HG02798 (cell line): ENCODE measurements around the gene OXA1L.
A peak's percentile ranks its signal among the peaks of the same experiment; 100 is the strongest.
"Not testable (repeated sequence)": the region's sequence is repeated elsewhere in the genome, so short reads cannot be mapped to it uniquely, and the experiment has no call there.

ENCODE experiments used
- ATAC-seq: cut with Tn5 transposase; IDR thresholded peaks from one replicate; pipeline ENCODE4 v1.9.1; 2021; ENCODE audit warnings: mild to moderate bottlenecking; ENCODE audit not compliant: unreplicated experiment, poor library complexity

Gene OXA1L

DNA sequence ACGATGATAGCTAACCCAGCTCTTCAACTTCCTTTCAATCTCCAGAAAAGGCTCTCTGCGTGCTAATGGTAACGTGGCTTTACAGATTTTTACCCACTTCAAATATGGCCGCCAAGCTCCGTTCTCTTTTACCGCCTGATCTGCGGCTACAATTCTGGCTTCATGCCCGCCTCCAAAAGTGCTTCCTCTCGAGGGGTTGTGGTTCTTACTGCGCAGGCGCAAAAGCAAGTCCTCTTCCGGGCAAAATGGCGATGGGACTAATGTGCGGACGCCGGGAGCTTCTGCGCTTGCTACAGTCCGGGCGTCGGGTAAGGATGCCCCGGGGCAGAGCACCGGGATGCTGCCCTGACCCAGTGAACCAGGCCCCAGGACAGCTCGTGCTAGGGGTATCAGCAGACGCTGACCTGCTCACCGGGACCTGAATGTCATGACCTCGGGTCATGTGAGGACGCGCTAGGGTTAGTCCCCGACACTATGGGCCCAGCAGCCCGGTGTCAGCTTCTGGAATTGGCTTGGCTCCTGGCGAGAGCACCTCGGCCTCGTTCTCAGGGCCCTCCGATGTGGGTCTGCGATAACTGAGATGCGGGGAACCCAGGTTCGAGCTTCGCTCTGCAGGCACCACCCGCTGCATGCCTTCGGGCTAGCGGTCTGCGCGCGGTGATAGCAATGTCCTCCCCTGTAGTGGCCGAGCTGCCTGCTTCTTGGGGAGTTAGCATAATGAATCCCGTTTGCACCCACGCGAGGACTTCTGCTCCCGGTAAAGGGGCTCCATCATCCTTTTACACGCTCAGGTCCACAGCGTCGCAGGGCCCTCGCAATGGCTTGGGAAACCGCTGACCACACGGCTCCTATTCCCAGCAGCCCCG is at the start of gene OXA1L:
Gene OXA1L, plus strand, starts transcription at position 232 of the 866 bp plus-strand sequence. Its CDS starts 14 bp downstream, at position 246.
- ATAC-seq = peak; percentile 86

DNA sequence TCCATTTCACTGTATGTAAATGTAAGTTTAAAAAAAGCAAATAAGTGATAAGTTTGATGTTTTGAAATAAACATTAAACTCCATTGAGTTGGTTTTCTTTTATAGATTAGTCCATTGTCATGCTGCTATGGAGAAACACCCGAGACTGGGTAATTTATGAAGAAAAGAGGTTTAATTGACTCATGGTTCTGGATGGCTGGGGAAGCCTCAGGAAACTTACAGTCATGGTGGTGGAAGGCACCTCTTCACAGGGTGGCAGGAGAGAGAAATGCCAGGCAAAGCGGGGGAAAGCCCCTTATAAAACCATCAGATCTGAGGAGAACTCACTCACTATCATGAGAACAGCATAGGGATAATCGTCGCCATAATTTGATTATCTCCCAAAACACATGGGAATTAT is 48.4 kb upstream of the OXA1L start:
- ATAC-seq = no peak

DNA sequence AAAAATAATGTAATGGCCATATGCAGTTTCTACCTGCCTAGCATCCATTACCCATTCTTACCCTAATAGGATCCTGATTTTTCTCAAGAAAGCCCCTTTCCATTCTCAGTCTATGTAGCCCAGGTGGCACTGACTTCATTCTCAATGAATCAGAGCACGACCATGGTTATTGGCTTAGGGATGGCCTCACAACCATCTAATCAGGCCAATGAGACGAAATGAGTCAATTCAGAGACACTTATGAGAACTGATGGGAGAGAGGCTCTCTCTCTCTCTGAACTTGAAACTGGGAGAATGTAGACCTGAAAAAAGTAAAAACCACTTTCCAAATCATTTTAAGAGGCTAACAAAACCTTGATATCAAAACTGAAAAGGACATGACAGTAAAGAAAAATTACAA is 45.3 kb upstream of the OXA1L start:
- ATAC-seq = no peak

DNA sequence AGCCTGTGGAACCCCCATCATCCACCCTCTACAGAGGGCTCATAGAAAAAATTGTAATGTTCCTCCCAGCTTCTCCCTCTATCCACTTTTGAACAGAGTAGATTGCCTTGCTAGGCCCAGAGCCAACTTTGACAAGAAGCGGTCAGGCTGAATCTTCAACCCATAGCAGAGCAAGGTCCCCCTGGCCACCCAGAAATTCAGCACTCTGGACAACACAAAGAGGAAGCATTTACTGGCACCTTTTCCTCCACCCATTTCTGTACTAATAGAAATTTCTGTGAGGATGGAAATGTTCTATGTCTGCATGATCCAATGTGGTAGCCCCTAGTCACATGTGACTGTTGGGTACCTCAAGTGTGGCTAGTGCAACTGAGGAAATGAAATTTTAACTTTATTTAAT is 42.7 kb upstream of the OXA1L start:
- ATAC-seq = no peak

DNA sequence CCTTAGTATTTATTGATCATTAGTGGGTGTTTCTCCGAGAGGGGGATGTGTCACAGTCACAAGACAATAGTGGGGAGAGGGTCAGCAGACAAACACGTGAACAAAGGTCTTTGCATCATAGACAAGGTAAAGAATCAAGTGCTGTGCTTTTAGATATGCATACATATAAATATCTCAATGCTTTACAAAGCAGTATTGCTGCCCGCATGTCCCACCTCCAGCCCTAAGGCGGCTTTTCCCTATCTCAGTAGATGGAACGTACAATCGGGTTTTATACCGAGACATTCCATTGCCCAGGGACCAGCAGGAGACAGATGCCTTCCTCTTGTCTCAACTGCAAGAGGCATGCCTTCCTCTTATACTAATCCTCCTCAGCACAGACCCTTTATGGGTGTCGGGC is 41.6 kb upstream of the OXA1L start:
- ATAC-seq = not testable (repeated sequence)

DNA sequence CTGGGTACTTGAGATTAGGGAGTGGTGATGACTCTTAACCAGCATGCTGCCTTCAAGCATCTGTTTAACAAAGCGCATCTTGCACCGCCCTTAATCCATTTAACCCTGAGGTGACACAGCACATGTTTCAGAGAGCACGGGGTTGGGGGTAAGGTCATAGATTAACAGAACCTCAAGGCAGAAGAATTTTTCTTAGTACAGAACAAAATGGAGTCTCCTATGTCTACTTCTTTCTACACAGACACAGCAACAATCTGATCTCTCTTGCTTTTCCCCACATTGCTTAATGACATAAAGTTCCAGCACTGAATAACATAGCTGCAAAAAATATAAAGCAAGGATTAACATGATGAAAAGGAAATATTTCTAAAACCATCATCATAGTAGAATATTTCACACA is 41.1 kb upstream of the OXA1L start:
- ATAC-seq = not testable (repeated sequence)

DNA sequence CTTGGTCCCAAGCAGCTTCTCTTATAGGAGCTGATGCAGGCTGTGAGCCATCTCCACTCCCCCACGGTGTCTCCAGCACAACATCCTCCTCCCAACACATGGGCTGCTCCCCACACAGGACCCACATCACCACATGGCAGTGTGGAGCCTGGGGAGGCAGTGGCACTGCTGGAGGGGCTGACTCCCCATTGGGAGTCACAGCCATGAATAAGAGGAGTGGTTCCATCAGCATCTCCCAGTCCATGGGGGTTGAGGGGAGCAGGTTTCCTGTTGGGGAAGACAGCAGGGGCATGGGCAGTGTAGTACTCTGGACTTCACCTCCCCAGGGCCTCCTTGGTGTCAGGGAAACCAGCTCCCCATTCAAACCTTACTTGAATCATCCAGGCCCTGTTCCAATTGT is 40.5 kb upstream of the OXA1L start:
- ATAC-seq = no peak

DNA sequence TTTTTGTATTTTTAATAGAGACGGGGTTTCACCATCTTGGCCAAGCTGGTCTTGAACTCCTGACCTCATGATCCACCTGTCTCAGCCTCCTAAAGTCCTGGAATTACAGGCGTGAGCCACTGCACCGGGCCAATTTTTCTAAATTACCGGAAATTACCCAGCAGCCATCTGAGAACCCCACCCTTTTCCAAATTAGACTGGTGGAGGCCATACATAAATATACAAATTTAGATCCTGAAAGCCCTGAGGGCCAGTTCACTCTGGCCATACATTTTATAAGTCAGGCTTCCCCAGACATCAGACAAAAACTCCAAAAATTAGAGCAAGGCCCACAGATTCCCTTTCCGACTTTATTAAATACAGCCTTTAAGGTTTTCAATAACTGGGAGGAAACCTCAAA is 34.4 kb upstream of the OXA1L start:
- not testable (repeated sequence) for ATAC-seq

DNA sequence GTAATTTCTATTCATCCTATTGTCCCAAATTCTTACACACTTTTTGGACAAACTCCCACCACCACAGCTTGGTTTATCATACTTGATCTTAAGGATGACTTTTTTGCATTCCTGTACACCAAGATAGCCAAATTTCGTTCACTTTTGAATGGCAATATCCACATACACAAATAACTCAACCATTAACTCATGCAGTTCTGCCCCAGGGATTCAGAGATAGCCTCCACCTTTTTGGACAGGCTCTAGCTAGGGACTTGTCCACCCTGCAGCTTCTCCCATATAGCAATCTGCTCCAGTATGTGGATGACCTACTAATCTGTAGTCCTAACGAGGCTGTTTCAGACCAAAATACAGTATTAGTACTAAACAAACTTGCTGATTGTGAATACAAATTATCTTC is 32.7 kb upstream of the OXA1L start:
- no peak for ATAC-seq

DNA sequence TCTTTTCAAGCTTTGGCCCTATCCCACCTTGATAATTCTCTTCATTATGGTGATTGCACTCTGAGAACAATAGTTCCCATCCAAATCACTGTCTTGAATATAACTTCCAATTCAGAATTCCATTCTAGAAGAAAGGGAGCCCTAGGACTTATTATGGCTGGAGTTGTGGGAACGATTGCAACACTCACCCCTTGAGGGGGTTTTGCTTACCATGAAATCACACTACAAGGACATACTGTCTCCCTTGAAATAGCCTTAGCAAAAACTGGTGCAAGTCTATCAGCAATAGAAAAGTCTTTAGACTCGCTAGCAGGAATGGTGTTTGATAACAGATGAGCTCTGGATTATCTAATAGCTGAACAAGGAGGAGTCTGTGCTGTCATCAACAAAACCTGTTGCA is 31.4 kb upstream of the OXA1L start:
- ATAC-seq = no peak

DNA sequence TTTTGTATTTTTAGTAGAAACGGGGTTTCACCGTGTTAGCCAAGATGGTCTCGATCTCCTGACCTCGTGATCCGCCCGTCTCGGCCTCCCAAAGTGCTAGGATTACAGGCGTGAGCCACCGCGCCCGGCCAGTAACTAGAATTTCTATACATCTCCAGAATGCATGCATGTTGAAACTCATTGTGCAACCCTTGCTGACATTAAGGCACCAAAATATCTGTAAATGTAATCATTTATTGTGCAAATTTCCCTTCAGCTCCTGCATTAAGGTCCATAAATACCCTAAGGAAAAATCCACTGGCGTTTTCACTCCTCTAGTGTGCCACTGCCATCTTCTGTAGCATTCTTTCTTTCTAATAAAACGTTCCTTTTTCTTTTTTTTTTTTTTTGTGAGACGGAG is 30.1 kb upstream of the OXA1L start:
- not testable (repeated sequence) for ATAC-seq

DNA sequence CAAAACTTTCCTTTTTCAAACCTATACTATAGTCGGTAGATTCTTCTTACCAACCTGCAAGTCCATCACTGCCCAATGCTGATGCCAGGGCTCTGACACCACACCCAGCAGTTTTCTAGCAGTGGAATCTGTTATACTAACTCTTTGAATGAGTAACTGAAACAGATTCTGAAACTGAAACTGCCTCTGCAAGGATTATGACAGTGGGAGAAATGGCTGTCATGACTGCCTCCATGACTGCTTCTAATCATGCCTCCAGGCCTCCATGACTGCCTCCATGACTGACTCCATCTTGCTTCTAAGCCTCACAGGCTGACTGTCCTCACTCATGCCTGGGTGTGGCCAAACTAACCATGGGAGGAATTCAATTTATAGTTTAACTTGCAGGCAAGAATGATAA is 29.4 kb upstream of the OXA1L start:
- peak; percentile 62 for ATAC-seq

DNA sequence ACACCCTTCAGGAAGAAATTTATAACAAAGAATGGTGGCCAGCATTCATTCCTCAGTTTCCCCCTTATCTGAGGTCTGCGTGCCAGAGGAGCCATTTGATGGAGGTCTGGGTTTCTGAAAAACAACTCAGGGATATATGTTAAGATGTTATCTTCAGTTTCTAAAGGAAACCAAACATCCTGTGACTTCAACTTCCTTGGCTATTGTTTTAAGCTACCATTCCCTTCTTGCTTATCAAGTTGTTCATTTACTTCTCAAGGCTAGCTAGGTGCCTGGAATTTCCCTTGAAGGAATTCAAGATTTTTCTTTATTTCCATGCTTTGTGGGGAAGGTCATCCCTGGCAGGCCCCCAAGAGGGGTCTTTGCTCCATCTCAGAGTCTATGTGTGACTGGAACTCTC is 27.1 kb upstream of the OXA1L start:
- no peak for ATAC-seq

DNA sequence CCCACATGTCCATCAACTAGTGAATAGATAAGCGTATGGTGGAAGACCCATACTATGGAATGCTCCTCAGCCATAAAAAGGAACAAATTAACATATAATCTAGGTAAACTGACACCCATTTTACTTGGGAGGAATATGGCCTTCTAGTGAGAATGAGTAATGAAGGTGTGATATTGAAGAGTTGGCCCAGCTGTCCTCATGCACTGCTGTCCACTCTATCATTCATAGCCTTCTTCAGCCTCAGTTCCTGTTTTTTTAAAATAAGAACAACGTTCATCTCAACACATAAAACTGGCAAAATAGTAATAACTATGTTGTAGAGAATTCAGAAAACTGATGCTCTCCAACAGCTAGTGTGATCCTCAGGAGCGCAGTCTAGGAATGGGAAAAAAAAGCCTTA is 26.5 kb upstream of the OXA1L start:
- ATAC-seq = no peak

DNA sequence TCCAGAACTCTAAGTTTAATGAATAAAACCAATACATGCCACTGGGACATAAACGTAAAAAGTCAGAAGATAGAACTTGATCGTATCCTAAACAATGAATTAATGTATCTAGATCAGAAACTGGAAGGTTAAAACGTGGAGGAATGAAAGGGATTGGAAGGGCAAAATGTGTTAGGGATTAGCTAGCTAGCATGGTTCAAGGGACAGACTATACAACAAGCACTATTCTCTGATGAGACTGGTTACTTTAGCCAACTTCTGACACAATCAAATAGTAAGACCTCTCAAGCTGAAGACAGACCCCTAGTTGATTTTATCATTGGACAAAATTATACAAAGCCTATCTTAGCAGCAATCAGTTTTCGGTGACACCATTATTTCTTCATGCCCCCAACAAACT is 18.7 kb upstream of the OXA1L start:
- no peak for ATAC-seq

DNA sequence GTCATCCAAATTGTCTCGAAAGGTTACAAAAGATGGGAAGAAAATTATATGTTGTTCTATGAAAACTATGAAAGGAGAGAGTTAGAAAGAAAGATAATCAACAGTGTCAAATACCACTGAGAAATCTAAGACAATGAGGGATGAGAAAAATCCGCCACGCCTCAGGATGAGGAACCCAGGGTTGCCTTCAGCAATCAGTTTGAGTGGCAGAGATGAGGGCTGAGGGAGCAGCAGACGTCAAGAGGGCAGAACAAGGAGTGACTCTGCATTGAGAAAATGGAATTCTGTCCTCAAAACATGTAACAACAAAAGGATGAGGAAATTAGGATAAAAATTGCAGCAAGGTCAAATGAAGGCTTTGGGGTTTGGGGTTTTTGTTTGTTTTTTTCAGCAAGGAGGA is 18.3 kb upstream of the OXA1L start:
- no peak for ATAC-seq

DNA sequence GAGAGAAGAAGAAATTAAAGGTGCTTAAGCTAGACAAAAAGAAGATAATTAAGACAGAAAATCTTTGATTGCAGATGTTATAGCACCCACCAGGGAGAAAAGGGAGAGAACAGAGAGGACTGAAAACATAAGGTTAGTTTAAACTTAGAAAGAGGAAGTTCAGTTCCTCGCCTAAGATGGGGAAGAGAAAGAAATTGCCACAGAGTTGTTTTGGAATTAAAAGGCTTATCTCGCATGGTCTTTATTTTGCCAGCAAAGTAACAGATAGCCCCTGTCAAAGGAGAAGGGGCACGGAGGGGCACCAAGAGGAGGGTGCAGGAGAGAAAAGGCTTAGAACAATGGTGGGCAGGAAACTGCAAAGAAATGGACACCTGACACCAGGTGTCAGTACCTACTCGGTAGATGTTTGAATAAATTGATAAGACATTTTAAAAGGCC is 17.8 kb upstream of the OXA1L start:
- ATAC-seq = no peak

DNA sequence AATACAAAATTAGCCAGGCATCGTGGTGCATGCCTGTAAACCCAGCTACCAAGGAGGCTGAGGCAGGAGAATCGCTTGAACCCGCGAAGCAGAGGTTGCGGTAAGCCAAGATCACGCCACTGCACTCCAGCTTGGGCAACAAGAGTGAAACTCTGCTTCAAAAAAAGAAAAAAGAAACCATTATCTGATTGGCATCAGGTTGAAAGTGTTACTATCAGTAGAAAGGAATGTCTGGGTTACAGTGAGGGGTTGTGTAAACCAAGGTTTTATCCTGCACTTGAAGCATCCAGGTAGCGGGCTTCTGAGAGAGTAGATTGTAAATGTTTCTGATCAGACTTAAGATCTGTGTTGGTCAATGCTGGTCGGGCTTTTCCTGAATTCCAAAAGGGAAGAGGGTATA is 14.1 kb upstream of the OXA1L start:
- no peak for ATAC-seq

DNA sequence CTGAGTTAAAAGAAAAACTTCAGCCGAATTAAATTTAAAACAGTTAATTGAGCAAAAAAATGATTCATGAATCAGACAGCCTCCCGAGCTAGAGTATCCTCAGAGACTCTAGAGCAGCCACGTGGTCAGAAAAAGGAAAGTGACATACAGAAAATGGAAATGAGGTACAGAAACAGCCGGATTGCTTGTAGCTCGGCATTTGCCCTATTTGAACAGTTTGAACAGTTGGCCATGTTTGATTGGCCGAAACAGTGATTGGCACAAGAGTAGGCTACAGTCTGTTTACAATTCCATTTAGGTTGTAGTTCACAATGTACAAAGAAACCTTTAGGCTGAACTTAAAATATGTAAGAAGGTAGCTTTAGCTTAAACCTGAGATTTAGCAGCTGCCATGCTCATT is 12.9 kb upstream of the OXA1L start:
- no peak for ATAC-seq

DNA sequence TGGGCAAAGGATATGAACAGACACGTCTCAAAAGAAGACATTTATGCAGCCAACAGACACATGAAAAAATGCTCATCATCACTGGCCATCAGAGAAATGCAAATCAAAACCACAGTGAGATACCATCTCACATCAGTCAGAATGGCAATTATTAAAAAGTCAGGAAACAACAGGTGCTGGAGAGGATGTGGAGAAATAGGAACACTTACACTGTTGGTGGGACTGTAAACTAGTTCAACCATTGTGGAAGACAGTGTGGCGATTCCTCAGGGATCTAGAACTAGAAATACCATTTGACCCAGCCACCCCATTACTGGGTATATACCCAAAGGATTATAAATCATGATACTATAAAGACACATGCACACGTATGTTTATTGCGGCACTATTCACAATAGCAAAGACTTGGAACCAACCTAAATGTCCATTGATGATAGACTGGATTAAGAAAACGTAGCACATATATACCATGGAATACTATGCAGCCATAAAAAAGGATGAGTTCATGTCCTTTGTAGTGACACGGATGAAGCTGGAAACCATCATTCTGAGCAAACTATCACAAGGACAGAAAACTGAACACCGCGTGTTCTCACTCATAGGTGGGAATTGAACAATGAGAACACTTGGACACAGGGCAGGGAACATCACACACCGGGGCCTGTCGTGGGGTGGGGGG is 8.4 kb upstream of the OXA1L start:
- ATAC-seq = not testable (repeated sequence)

DNA sequence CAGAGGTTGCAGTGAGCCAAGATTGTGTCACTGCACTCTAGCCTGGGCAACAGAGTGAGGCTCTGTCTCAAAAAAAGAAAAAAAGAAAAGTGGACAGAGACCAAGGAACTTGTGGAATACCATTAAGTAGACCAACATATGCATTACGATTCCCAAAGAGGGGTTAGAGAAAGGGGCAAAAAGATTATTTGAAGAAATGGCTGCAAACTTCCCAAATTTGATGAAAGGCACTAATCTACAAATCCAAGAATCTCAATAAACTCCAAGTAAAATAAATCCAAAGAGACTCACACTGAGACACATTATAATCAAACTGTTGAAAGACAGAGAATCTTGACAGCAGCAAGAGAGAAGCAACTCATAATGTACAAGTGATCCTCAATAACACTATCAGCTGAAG is 4.8 kb upstream of the OXA1L start:
- ATAC-seq = no peak

DNA sequence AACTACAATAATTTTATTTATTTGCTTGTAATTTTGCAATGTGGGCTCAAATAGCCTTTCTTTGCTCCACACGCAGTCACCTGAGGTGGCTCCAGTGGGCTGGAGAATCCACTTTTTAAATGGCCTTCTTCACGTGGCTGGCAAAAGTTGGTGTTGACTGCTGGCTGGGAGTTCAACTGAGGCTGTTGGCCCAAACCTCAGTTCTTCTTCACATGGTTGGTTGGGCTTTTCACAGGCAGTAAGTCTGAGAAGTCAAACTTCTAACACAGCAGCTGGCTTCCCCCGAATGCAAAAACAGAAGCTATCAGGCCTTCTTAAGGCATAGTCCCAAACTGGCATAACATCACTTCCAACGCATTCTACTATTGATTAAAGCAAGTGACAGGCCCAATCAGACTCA is 2.1 kb upstream of the OXA1L start:
- ATAC-seq = no peak
